ENCODE measurements around the gene TACR3. TPM values are rescaled to one million over a fixed set of nuclear protein-coding genes. Genes with fewer than 3 reads are reported as not detected.
"Not testable (repeated sequence)": the region's sequence is repeated elsewhere in the genome, so short reads cannot be mapped to it uniquely, and the experiment has no call there.

The TACR3 gene
- total RNA-seq, 4 donors from 2014 or later = under 0.01 TPM; not detected in 3

DNA sequence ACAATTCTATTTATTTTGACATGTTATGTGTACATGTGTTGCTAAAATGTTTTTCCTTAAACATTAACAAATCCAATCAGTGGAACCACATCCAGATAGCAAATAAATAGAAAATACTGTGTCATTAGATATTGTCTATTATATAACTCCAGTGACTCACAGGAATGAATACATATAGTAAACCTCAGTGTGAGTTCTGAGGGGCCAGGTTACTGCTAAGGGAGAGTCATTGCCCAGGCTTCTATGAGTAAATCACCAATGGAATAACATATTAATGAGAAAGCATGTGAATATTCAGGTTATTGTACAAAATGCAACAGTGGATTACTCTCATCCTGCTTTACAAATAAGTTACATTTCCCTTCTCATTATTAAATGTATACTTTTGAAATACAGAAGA, 27.2 kb downstream of the TACR3 start:
- no peak overlapping the region for H3K27ac ChIP-seq (replicated peaks in 1 of 4)
- intact Hi-C loops (cut with DNase I) = no loop called here
- DNase-seq (ENCODE audit: extremely low spot score) = no peak

DNA sequence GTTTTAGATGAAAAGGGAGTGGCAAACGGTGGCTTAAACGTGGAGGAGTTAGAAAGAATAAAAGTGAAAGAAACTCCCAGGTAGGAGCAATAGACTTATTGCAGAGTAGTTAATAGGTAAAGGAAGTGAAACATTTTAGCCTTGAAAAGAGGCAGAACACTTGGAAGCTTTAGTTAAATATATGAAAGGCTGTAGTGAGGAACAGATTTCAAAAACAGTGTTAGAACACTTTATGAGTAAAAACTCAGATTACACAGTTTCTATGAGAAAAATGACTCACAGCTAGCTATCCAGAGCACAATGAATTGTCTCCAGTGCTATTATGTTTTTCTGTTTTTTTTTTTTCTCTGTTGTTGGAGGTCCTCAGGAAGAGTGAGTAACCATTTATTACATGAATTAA, 45.8 kb downstream of the TACR3 start:
- Histone ChIP-seq H3K27me3 (no peaks in the 10 kb centered on the region), H3K4me1 (no peaks in the 10 kb centered on the region), H3K4me3 (no peak overlapping the region), H3K9me3 (no peaks in the 10 kb centered on the region), H3K27ac (replicated peaks in 1 of 4) (no peak overlapping the region), H3K36me3 (no peaks in the 10 kb centered on the region)
- DNase-seq (ENCODE audit: extremely low spot score) = no peak
- WGBS = 84% methylated on average over 2 of the region's 2 CpGs
- no peak for TF ChIP-seq POLR2A (IDR thresholded peaks at IDR 0.05; ENCODE audit: low read depth)
- TF ChIP-seq, protein P1, sequence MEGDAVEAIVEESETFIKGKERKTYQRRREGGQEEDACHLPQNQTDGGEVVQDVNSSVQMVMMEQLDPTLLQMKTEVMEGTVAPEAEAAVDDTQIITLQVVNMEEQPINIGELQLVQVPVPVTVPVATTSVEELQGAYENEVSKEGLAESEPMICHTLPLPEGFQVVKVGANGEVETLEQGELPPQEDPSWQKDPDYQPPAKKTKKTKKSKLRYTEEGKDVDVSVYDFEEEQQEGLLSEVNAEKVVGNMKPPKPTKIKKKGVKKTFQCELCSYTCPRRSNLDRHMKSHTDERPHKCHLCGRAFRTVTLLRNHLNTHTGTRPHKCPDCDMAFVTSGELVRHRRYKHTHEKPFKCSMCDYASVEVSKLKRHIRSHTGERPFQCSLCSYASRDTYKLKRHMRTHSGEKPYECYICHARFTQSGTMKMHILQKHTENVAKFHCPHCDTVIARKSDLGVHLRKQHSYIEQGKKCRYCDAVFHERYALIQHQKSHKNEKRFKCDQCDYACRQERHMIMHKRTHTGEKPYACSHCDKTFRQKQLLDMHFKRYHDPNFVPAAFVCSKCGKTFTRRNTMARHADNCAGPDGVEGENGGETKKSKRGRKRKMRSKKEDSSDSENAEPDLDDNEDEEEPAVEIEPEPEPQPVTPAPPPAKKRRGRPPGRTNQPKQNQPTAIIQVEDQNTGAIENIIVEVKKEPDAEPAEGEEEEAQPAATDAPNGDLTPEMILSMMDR (IDR thresholded peaks at IDR 0.05) = no peak
- TF ChIP-seq EP300 (IDR thresholded peaks at IDR 0.05) = no peak
- TF ChIP-seq POLR2AphosphoS5 (IDR thresholded peaks at IDR 0.05) = no peak
- intact Hi-C loops (cut with DNase I) = no loop called here

More for the DNA sequence above, 27.2 kb downstream of the TACR3 start:
- TF ChIP-seq POLR2AphosphoS5 (IDR thresholded peaks at IDR 0.05) = no peak
- no peak for TF ChIP-seq POLR2A (IDR thresholded peaks at IDR 0.05; ENCODE audit: low read depth)
- no peak for TF ChIP-seq EP300 (IDR thresholded peaks at IDR 0.05)
- TF ChIP-seq, protein P1 (IDR thresholded peaks at IDR 0.05) = no peak
- no peak overlapping the region for H3K4me3 ChIP-seq
- no peaks in the 10 kb centered on the region for H3K9me3 ChIP-seq
- H3K4me1 ChIP-seq = no peaks in the 10 kb centered on the region
- H3K36me3 ChIP-seq = no peaks in the 10 kb centered on the region
- H3K27me3 ChIP-seq = no peaks in the 10 kb centered on the region

DNA sequence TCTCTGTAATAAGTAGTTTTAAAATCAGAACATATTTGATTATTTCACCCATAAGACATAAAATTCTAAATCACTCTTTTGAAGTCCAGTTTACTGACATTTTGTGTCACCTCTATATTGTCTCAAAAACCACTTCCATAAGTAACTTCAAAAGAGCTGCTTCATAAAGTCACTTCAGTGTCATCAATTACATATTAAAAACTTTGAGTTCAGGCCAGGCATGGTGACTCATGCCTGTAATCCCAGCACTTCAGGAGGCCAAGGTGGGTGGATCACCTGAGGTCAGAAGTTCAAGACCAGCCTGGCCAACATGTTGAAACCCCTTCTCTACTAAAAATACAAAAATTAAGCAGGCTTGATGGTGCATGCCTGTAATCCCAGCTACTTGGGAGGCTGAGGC, 53.0 kb downstream of the TACR3 start:
- not testable (repeated sequence) for DNase-seq (ENCODE audit: extremely low spot score); H3K27me3 ChIP-seq; H3K4me3 ChIP-seq

GRCh38 chr4:103664436-103665075, 55.2 kb downstream of the TACR3 start:
- no peak for DNase-seq (ENCODE audit: extremely low spot score)
- no peak overlapping the region for H3K27ac ChIP-seq (replicated peaks in 1 of 4)
- H3K9me3 ChIP-seq = no peaks in the 10 kb centered on the region
- H3K4me3 ChIP-seq = no peak overlapping the region
- H3K27me3 ChIP-seq = no peaks in the 10 kb centered on the region
- TF ChIP-seq POLR2A (IDR thresholded peaks at IDR 0.05; ENCODE audit: low read depth) (no peak), POLR2AphosphoS5 (IDR thresholded peaks at IDR 0.05) (no peak)
- TF ChIP-seq, protein P1 (IDR thresholded peaks at IDR 0.05) = no peak
- 74% methylated on average over 2 of the region's 2 CpGs for WGBS
- H3K36me3 ChIP-seq = no peaks in the 10 kb centered on the region
- no peaks in the 10 kb centered on the region for H3K4me1 ChIP-seq
- intact Hi-C loops (cut with DNase I) = no loop called here

More for the DNA sequence above, 53.0 kb downstream of the TACR3 start:
- H3K9me3 ChIP-seq; H3K27ac ChIP-seq (replicated peaks in 1 of 4); H3K4me1 ChIP-seq; H3K36me3 ChIP-seq; intact Hi-C loops (cut with DNase I): not testable (repeated sequence)

DNA sequence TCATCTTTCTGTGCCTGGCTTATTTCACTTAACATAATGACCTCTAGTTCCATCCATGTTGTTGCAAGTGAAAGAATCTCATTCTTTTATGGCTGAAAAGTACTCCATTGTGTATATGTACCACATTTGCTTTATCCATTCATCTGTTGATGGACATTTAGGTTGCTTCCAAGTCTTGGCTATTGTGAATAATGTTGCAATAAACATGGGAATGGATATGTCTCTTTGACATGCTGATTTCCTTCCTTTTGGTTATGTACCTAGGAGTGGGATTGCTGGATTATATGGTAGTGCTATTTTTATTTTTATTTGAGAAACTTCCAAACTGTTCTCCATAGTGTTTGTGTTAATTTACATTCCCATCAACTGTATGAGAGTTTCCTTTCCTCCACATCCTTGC, 71.2 kb downstream of the TACR3 start:
- Histone ChIP-seq H3K27ac (replicated peaks in 1 of 4) (no peak overlapping the region), H3K36me3 (no peaks in the 10 kb centered on the region), H3K9me3 (no peaks in the 10 kb centered on the region), H3K4me3 (no peak overlapping the region), H3K4me1 (no peaks in the 10 kb centered on the region), H3K27me3 (no peaks in the 10 kb centered on the region)
- intact Hi-C loops (cut with DNase I) = no loop called here
- TF ChIP-seq EP300 (IDR thresholded peaks at IDR 0.05) = no peak
- TF ChIP-seq POLR2A (IDR thresholded peaks at IDR 0.05; ENCODE audit: low read depth) = no peak
- TF ChIP-seq, protein P1 (IDR thresholded peaks at IDR 0.05) = no peak
- no peak for TF ChIP-seq POLR2AphosphoS5 (IDR thresholded peaks at IDR 0.05)
- no peak for DNase-seq (ENCODE audit: extremely low spot score)

Data from esophagus muscularis mucosa (tissue), 4 donors.